ENCODE data around the gene FRG1. TPM values are rescaled to one million over a fixed set of nuclear protein-coding genes. Genes with fewer than 3 reads are reported as not detected.
"Not testable (repeated sequence)": the region's sequence is repeated elsewhere in the genome, so short reads cannot be mapped to it uniquely, and the experiment has no call there.

Gene FRG1
- total RNA-seq, 2 donors from 2014 or later: 27.9 to 28.7 TPM

GRCh38 chr4:189917161-189917891 lies 23.3 kb upstream of the FRG1 start:
- TF ChIP-seq CTCF (IDR thresholded peaks at IDR 0.05): no peak
- H3K27me3 ChIP-seq: no peaks in the 10 kb centered on the region
- no peak overlapping the region for H3K4me3 ChIP-seq
- no peaks in the 10 kb centered on the region for H3K36me3 ChIP-seq
- H3K9me3 ChIP-seq: peaks cover 0 to 20% of the 10 kb centered on the region in 2 donors
- H3K4me1 ChIP-seq: no peaks in the 10 kb centered on the region
- DNase-seq (ENCODE audit: low spot score): no peak
- H3K27ac ChIP-seq: no peak overlapping the region

- H3K4me3 ChIP-seq: no peak overlapping the region
- no peak for DNase-seq (ENCODE audit: low spot score)
- no peak for TF ChIP-seq CTCF (IDR thresholded peaks at IDR 0.05)
These were observed 19.6 kb upstream of the FRG1 start for GRCh38 chr4:189921058-189921457.

GRCh38 chr4:189926742-189927141 lies 13.9 kb upstream of the FRG1 start:
- not testable (repeated sequence) for H3K27me3 ChIP-seq; H3K4me3 ChIP-seq; H3K36me3 ChIP-seq; H3K27ac ChIP-seq; DNase-seq (ENCODE audit: low spot score); H3K4me1 ChIP-seq
- peaks cover 0 to 11% of the 10 kb centered on the region in 2 donors for H3K9me3 ChIP-seq

More at GRCh38 chr4:189921058-189921457, 19.6 kb upstream of the FRG1 start:
- H3K27me3 ChIP-seq: no peaks in the 10 kb centered on the region
- H3K36me3 ChIP-seq: no peaks in the 10 kb centered on the region
- no peaks in the 10 kb centered on the region for H3K4me1 ChIP-seq
- peaks cover 0 to 25% of the 10 kb centered on the region in 2 donors for H3K9me3 ChIP-seq
- H3K27ac ChIP-seq: no peak overlapping the region

- H3K9me3 ChIP-seq: no peaks in the 10 kb centered on the region
- H3K36me3 ChIP-seq: peaks cover 3% of the 10 kb centered on the region
- peak overlapping the region; percentile 72 to 95 for H3K4me3 ChIP-seq
- H3K4me1 ChIP-seq: peaks cover 0 to 15% of the 10 kb centered on the region in 2 donors
- H3K27ac ChIP-seq: peak overlapping the region; percentile 81 to 87
- no peak for DNase-seq (ENCODE audit: low spot score)
- no peaks in the 10 kb centered on the region for H3K27me3 ChIP-seq
- no peak for TF ChIP-seq CTCF (IDR thresholded peaks at IDR 0.05)
These were observed 356 bp downstream of the FRG1 start for GRCh38 chr4:189941005-189941450.

- not testable (repeated sequence) for H3K9me3 ChIP-seq; H3K36me3 ChIP-seq; H3K27me3 ChIP-seq; DNase-seq (ENCODE audit: low spot score); H3K4me3 ChIP-seq; H3K27ac ChIP-seq
- peaks cover 0 to 15% of the 10 kb centered on the region in 2 donors for H3K4me1 ChIP-seq
These were observed 1.7 kb downstream of the FRG1 start for GRCh38 chr4:189942412-189942811.

GRCh38 chr4:189944077-189944476 lies 3.4 kb downstream of the FRG1 start:
- not testable (repeated sequence) for H3K4me3 ChIP-seq; DNase-seq (ENCODE audit: low spot score); H3K36me3 ChIP-seq; H3K27me3 ChIP-seq; H3K27ac ChIP-seq; H3K9me3 ChIP-seq
- H3K4me1 ChIP-seq: peaks cover 0 to 15% of the 10 kb centered on the region in 2 donors

GRCh38 chr4:189946906-189947305 lies 6.2 kb downstream of the FRG1 start:
- H3K4me3 ChIP-seq; H3K9me3 ChIP-seq; H3K27ac ChIP-seq; DNase-seq (ENCODE audit: low spot score); H3K36me3 ChIP-seq; H3K4me1 ChIP-seq; H3K27me3 ChIP-seq: not testable (repeated sequence)

- H3K27ac ChIP-seq; H3K36me3 ChIP-seq; H3K27me3 ChIP-seq; H3K9me3 ChIP-seq; H3K4me3 ChIP-seq; DNase-seq (ENCODE audit: low spot score); H3K4me1 ChIP-seq: not testable (repeated sequence)
These were observed 7.8 kb downstream of the FRG1 start for GRCh38 chr4:189948486-189948885.

- H3K36me3 ChIP-seq; H3K9me3 ChIP-seq; DNase-seq (ENCODE audit: low spot score); H3K4me3 ChIP-seq; H3K27ac ChIP-seq; H3K27me3 ChIP-seq; H3K4me1 ChIP-seq: not testable (repeated sequence)
These were observed 28.6 kb downstream of the FRG1 start for GRCh38 chr4:189969291-189969690.

Data from right atrium auricular region (tissue), 2 donors.